ENCODE data around the gene TMEM141. TPM values are rescaled to one million over a fixed set of nuclear protein-coding genes. Genes with fewer than 3 reads are reported as not detected.
A peak's percentile ranks its signal among the peaks of the same experiment; 100 is the strongest.

TMEM141 gene
- total and polyA plus RNA-seq, 12 donors = 48.1 to 107 (median 64.1) TPM

GRCh38 chr9:136838314-136839228 lies 47.4 kb downstream of the TMEM141 start:
- TF ChIP-seq CTCF (IDR thresholded peaks at IDR 0.05) = no peak
- peaks cover 10 to 31% (median 19%) of the 10 kb centered on the region in 9 donors for H3K4me1 ChIP-seq
- H3K9me3 ChIP-seq = no peaks in the 10 kb centered on the region
- H3K27ac ChIP-seq = no peak overlapping the region
- peaks cover 0 to 7% (median 6%) of the 10 kb centered on the region in 7 donors for H3K27me3 ChIP-seq
- H3K36me3 ChIP-seq = peaks cover 0 to 64% (median 11%) of the 10 kb centered on the region in 9 donors
- WGBS, 2 donors = 85 to 86% methylated on average over 29 of the region's 29 CpGs
- peak in 1 of 2 donors; percentile 10 for DNase-seq
- ATAC-seq = no peak
- intact Hi-C loops (cut with DNase I) = no loop called here
- no peak overlapping the region for H3K4me3 ChIP-seq

DNA sequence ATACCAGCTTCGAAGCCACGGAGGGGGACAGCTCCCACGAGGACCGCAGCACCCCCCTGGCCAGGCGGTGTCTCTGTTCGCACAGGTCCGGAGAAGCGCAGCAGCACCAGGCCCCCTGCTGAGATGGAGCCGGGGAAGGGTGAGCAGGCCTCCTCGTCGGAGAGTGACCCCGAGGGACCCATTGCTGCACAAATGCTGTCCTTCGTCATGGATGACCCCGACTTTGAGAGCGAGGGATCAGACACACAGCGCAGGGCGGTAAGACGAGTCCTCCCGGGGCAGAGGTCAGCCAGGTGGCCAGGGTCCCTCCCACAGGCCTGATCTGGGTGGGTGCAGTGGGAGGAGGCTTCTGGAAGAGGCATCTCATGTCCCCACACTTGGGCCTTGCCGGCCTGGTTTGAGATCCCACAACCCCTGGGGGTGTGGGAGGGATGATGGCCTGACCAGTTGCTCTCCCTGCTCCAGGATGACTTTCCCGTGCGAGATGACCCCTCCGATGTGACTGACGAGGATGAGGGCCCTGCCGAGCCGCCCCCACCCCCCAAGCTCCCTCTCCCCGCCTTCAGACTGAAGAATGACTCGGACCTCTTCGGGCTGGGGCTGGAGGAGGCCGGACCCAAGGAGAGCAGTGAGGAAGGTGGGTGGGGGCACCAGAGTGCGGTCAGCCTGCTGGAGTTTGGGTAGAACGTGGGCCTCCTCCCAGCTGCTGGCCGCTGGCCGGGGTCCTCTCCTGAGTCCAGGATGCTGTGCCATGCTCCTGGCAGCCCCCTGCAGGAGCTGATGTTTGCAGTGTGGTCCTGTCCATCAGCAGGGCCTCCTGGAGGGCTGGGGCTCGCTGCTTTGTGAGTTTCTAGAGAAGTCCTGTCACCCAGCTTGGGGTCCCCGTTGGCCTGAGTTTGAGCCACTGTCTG lies 48.3 kb downstream of the TMEM141 start:
- intact Hi-C loops (cut with DNase I) = loop anchor here in 5 of 10 donors (5.0 to 10.0 kb wide), 4 partner anchors 32 to 185 kb away; partner anchors contain the start of genes RABL6 (in 2 of the 5), ABCA2 (in 1 of the 5), CCDC183 (in 1 of the 5) and FBXW5 (in 1 of the 5)

GRCh38 chr9:136840140-136840876 lies 49.2 kb downstream of the TMEM141 start:
- Histone ChIP-seq H3K27me3 (peaks cover 0 to 22% (median 18%) of the 10 kb centered on the region in 7 donors), H3K4me3 (no peak overlapping the region), H3K27ac (no peak overlapping the region), H3K4me1 (peaks cover 17 to 39% (median 30%) of the 10 kb centered on the region in 9 donors), H3K36me3 (peaks cover 0 to 53% (median 11%) of the 10 kb centered on the region in 9 donors), H3K9me3 (no peaks in the 10 kb centered on the region)
- intact Hi-C loops (cut with DNase I) = loop anchor here in 5 of 10 donors (5.0 to 10.0 kb wide), 4 partner anchors 33 to 184 kb away; partner anchors contain the start of genes RABL6 (in 2 of the 5), ABCA2 (in 1 of the 5), CCDC183 (in 1 of the 5) and FBXW5 (in 1 of the 5)
- WGBS, 2 donors = 77 to 78% methylated on average over 32 of the region's 32 CpGs
- ATAC-seq (no peak), DNase-seq (no peak)
- TF ChIP-seq CTCF (IDR thresholded peaks at IDR 0.05) = no peak

More for the DNA sequence above, 48.3 kb downstream of the TMEM141 start:
- no peak overlapping the region for H3K4me3 ChIP-seq
- H3K36me3 ChIP-seq = peaks cover 0 to 57% (median 11%) of the 10 kb centered on the region in 9 donors
- peaks cover 0 to 16% (median 13%) of the 10 kb centered on the region in 7 donors for H3K27me3 ChIP-seq
- ATAC-seq (no peak), DNase-seq (peak in 1 of 2 donors; percentile 10)
- no peak for TF ChIP-seq CTCF (IDR thresholded peaks at IDR 0.05)
- H3K27ac ChIP-seq = no peak overlapping the region
- peaks cover 17 to 39% (median 27%) of the 10 kb centered on the region in 9 donors for H3K4me1 ChIP-seq
- no peaks in the 10 kb centered on the region for H3K9me3 ChIP-seq
- WGBS, 2 donors = 84 to 87% methylated on average over 36 of the region's 36 CpGs
